Endodermal cell (in vitro differentiated cells): ENCODE data around the gene HOXA6. TPM values are rescaled to one million over a fixed set of nuclear protein-coding genes. Genes with fewer than 3 reads are reported as not detected.
A peak's percentile ranks its signal among the peaks of the same experiment; 100 is the strongest.

ENCODE experiments used
- DNase-seq: peaks from one replicate; pipeline ENCODE4 v3.0.0-alpha.2; 2017
- H3K27ac ChIP-seq: 2 replicates; pipeline ENCODE4 v1.5.1; 2013; ENCODE audit warnings: mild to moderate bottlenecking, low read depth, low read length, moderate library complexity
- H3K27me3 ChIP-seq: 2 replicates; pipeline ENCODE4 v1.6.1; 2013; ENCODE audit warnings: mild to moderate bottlenecking, low read length, moderate library complexity; ENCODE audit not compliant: insufficient read depth, control insufficient read depth, poor library complexity, severe bottlenecking
- H3K36me3 ChIP-seq: 2 replicates; pipeline ENCODE4 v1.7.0; 2013; ENCODE audit warnings: mild to moderate bottlenecking, low read length, moderate library complexity; ENCODE audit not compliant: control insufficient read depth, insufficient read depth
- H3K4me1 ChIP-seq: one replicate; pipeline ENCODE4 v1.7.0; 2013; ENCODE audit warnings: low read length; ENCODE audit not compliant: control insufficient read depth, insufficient read depth
- H3K4me3 ChIP-seq: 2 replicates; pipeline ENCODE4 v1.5.1; 2013; ENCODE audit warnings: mild to moderate bottlenecking, low read length, moderate library complexity
- H3K9ac ChIP-seq: 2 replicates; pipeline ENCODE4 v1.6.1; 2013; ENCODE audit warnings: mild to moderate bottlenecking, low read length, moderate library complexity; ENCODE audit not compliant: poor library complexity, severe bottlenecking; ENCODE audit errors: extremely low read depth
- H3K9me3 ChIP-seq: 2 replicates; pipeline ENCODE4 v1.6.1; 2013; ENCODE audit warnings: mild to moderate bottlenecking, low read length, moderate library complexity; ENCODE audit not compliant: control insufficient read depth
- H3K27ac Mint-ChIP-seq: 2 replicates; pipeline ENCODE4 v1.8.0; 2020; ENCODE audit warnings: mixed read lengths
- H3K27me3 Mint-ChIP-seq: 2 replicates; pipeline ENCODE4 v1.8.0; 2021; ENCODE audit warnings: mild to moderate bottlenecking, mixed read lengths; ENCODE audit not compliant: insufficient read depth
- H3K36me3 Mint-ChIP-seq: 2 replicates; pipeline ENCODE4 v1.8.0; 2020; ENCODE audit warnings: low read depth, mixed read lengths
- H3K4me1 Mint-ChIP-seq: 2 replicates; pipeline ENCODE4 v1.8.0; 2020; ENCODE audit warnings: mixed read lengths
- H3K4me3 Mint-ChIP-seq: 2 replicates; pipeline ENCODE4 v1.8.0; 2020; ENCODE audit warnings: mild to moderate bottlenecking, moderate library complexity, mixed read lengths
- H3K9me3 Mint-ChIP-seq: 2 replicates; pipeline ENCODE4 v1.8.0; 2020; ENCODE audit warnings: mild to moderate bottlenecking, mixed read lengths
- CTCF ChIP-seq: fragments of 200-600 bp; sonication (generic); conservative IDR thresholded peaks from 2 replicates; pipeline ENCODE4 v1.5.0; 2021; ENCODE audit warnings: antibody characterized with exemption, mild to moderate bottlenecking
- WGBS, 2 experiments: methylation state at CpG; one replicate each; pipeline versions ENCODE4 v1.1.5 to v1.1.7; 2013; ENCODE audit warnings: missing lambda C conversion rate in 2 of 2, mixed read lengths in 1 of 2; ENCODE audit not compliant: insufficient coverage in 1 of 2, insufficient read length in 1 of 2; 5-methylcytosine and 5-hydroxymethylcytosine counted together
- total RNA-seq, 2 donors: library from RNA; stranded (reverse); fragmentation: NEBNext Ultra II Directional in 1 of 2; extraction: Animal tissue kit (Norgen Biotek cat#: 25700) in 1 of 2; gene quantifications; 2 replicates in 1 of 2; 3 replicates in 1 of 2; pipeline ENCODE4 v1.2.1, GENCODE V29; 2021

The HOXA6 gene
- total RNA-seq, 2 donors from 2014 or later, result not detected

DNA sequence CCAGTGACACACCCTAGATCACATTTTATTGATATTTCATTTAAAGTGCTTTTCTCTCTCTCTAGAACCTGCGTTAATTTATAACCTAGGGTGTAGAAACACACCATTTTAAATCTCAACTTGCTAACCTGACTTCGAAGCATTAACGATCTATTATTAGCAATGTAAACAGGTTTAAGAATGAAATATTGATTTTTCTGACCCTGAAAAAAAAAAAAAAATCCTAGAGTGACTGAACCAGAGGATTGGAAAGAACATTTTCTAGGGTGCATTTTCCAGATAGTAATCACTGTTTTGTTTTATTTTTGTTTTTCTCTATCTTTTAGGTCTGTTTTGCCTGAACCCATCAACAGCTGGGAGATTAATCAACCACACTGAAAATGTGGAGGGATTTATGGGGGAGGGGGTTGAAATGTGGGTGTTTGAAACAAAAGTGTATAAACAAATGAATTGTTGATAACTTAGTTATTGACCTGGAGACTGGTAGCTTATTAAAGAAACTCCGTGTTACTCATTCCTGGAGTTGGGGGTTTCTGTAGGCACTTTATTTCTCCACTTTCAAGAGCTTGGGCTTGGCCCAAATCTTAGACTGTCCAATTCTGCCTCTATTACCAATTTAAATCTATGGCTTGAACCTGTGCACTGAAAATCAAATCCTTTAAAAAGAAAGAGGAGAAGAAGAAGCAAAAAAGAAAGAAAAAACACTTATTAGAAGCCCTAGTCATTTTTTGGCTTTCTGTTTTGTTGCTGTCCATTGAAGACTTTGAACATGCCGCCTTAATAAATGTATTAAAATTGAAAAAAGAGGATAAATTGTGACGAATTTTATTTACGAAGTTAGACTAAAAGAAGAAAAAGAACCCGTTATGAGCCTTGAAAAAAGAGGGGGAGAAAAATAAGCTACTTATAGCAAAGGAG, 47.9 kb downstream of the HOXA6 start:
- Histone ChIP-seq H3K9ac (no peak overlapping the region), H3K27me3 (peaks cover 100% of the 10 kb centered on the region), H3K4me1 (peaks cover 4% of the 10 kb centered on the region), H3K4me3 (no peak overlapping the region), H3K9me3 (no peaks in the 10 kb centered on the region), H3K36me3 (no peaks in the 10 kb centered on the region), H3K27ac (peak overlapping the region; percentile 96)
- 36 to 67% methylated on average over 2 to 8 of the region's 8 CpGs for WGBS, 2 experiments
- DNase-seq, result no peak
- peaks cover 100% of the 10 kb centered on the region for H3K27me3 Mint-ChIP-seq
- H3K36me3 Mint-ChIP-seq, result no peaks in the 10 kb centered on the region
- H3K27ac Mint-ChIP-seq, result no peak overlapping the region
- H3K9me3 Mint-ChIP-seq, result peaks cover 2% of the 10 kb centered on the region
- no peak overlapping the region for H3K4me3 Mint-ChIP-seq
- no peak for TF ChIP-seq CTCF
- H3K4me1 Mint-ChIP-seq, result peaks cover 23% of the 10 kb centered on the region

DNA sequence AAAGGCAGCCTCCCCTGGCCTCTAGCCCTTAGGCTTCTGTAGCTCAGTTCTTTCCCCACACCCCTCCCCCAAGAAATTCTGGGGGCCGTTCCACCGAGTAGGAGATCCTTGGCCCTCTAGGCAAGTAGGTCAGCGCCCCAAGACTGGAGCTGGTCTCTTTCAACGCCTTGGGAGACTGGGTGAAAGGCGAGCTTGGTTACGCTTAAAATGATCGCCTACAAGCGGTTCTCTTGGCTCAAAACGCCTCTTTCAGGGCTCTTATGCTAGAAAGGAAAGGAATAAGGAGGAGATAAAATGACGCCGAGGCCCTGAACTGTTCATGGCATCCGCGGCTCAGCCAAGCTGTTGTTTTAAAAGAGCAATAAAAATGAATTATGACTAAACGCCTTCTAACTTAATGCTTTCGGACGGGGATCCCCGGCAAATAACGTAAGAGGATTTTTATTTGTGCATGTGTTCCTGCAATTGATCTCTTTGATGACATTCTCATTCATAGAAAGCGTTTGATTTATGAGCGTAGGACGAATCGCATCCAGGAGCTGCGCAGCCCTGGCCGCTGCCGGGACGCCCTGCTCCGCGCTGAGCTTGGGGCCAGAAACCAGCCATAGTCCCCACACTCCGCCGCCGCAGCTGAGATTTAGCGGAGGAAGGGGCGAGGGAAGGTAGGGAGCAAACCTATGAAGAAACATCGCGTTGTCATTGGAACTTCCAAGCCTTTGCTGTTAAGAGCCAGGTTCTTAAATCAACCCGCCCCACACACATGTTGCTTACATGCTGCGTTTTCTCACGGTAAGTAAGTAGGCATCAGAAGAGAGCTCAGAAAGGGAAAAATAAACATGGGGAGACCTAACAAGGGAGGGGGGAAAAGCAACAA, 48.8 kb downstream of the HOXA6 start:
- Mint-ChIP-seq H3K27ac (no peak overlapping the region), H3K4me1 (peaks cover 32% of the 10 kb centered on the region), H3K36me3 (no peaks in the 10 kb centered on the region), H3K27me3 (peaks cover 100% of the 10 kb centered on the region), H3K9me3 (peaks cover 2% of the 10 kb centered on the region), H3K4me3 (no peak overlapping the region)
- H3K4me1 ChIP-seq, result peaks cover 4% of the 10 kb centered on the region
- H3K27me3 ChIP-seq, result peaks cover 100% of the 10 kb centered on the region
- H3K9ac ChIP-seq, result no peak overlapping the region
- H3K4me3 ChIP-seq, result no peak overlapping the region
- no peaks in the 10 kb centered on the region for H3K36me3 ChIP-seq
- H3K27ac ChIP-seq, result peak overlapping the region; percentile 73
- no peaks in the 10 kb centered on the region for H3K9me3 ChIP-seq
- no peak for TF ChIP-seq CTCF
- DNase-seq, result peak; percentile 67
- 2 to 3% methylated on average over 14 to 38 of the region's 38 CpGs for WGBS, 2 experiments

GRCh38 chr7:27097686-27098577, 49.6 kb downstream of the HOXA6 start:
- peaks cover 2% of the 10 kb centered on the region for H3K9me3 Mint-ChIP-seq
- H3K4me1 Mint-ChIP-seq, result peaks cover 31% of the 10 kb centered on the region
- H3K36me3 Mint-ChIP-seq, result no peaks in the 10 kb centered on the region
- H3K27ac Mint-ChIP-seq, result no peak overlapping the region
- peak; percentile 75 for DNase-seq
- TF ChIP-seq CTCF, result no peak
- WGBS, 2 experiments, result 1 to 4% methylated on average over 17 to 35 of the region's 35 CpGs
- H3K27me3 Mint-ChIP-seq, result peaks cover 100% of the 10 kb centered on the region
- H3K4me1 ChIP-seq, result peaks cover 4% of the 10 kb centered on the region
- H3K4me3 ChIP-seq, result no peak overlapping the region
- no peak overlapping the region for H3K4me3 Mint-ChIP-seq
- peaks cover 100% of the 10 kb centered on the region for H3K27me3 ChIP-seq
- no peaks in the 10 kb centered on the region for H3K9me3 ChIP-seq
- no peaks in the 10 kb centered on the region for H3K36me3 ChIP-seq
- peak overlapping the region; percentile 85 for H3K27ac ChIP-seq
- no peak overlapping the region for H3K9ac ChIP-seq
